BJ (cell line): ENCODE data around the gene LSM12. TPM values are rescaled to one million over a fixed set of nuclear protein-coding genes. Genes with fewer than 3 reads are reported as not detected.

Source experiments
- CTCF ChIA-PET: fragments of 350-600 bp; formaldehyde crosslinking; extraction: SDS; loops from one replicate; lab custom pipeline; 2021; ENCODE audit warnings: antibody characterized with exemption, inconsistent platforms; lab: Yijun Ruan, JAX
- POLR2A ChIA-PET: fragments of 300-600 bp; sonication (Branson Sonifier 250); formaldehyde crosslinking; extraction: SDS; loops from one replicate; lab custom pipeline; 2021; ENCODE audit warnings: antibody characterized with exemption; lab: Charles Lee
- DNase-seq: peaks from one replicate; pipeline ENCODE4 v3.0.0-alpha.2; 2011; ENCODE audit warnings: low read depth
- H3K27me3 ChIP-seq: 2 replicates; pipeline ENCODE4 v1.6.0; 2011; ENCODE audit warnings: low read length; ENCODE audit not compliant: control insufficient read depth, insufficient read depth
- H3K36me3 ChIP-seq: 2 replicates; pipeline ENCODE4 v1.5.1; 2011; ENCODE audit warnings: low read length; ENCODE audit not compliant: control insufficient read depth, insufficient read depth
- H3K4me3 ChIP-seq: 2 replicates; pipeline ENCODE4 v1.5.1; 2011; ENCODE audit warnings: low read depth, mild to moderate bottlenecking, control low read depth, low read length
- CTCF ChIP-seq: IDR thresholded peaks from 2 replicates; pipeline ENCODE4 v1.5.1; 2011; ENCODE audit warnings: low read depth, mild to moderate bottlenecking, control low read depth, inconsistent platforms, low read length, moderate library complexity; ENCODE audit not compliant: insufficient read depth
- polyA plus RNA-seq: library from polyadenylated mRNA; depleted of rRNA; stranded (reverse); fragments of >200 nt; gene quantifications from 2 replicates; pipeline ENCODE4 v1.2.3, GENCODE V29; 2011

The LSM12 gene
- polyA plus RNA-seq, 1 experiment = 36.3 TPM

GRCh38 chr17:44081681-44082080 lies 15.2 kb upstream of the LSM12 start:
- CTCF ChIA-PET = no interaction called here
- Histone ChIP-seq H3K27me3 (no peaks in the 10 kb centered on the region), H3K36me3 (peaks cover 53% of the 10 kb centered on the region), H3K4me3 (no peak overlapping the region)
- POLR2A ChIA-PET = no interaction called here
- no peak for DNase-seq
- no peak for TF ChIP-seq CTCF

GRCh38 chr17:44079877-44080821 lies 13.7 kb upstream of the LSM12 start:
- no peak for TF ChIP-seq CTCF
- ChIA-PET POLR2A (no interaction called here), CTCF (no interaction called here)
- no peak for DNase-seq
- Histone ChIP-seq H3K27me3 (no peaks in the 10 kb centered on the region), H3K4me3 (no peak overlapping the region), H3K36me3 (peaks cover 58% of the 10 kb centered on the region)

DNA sequence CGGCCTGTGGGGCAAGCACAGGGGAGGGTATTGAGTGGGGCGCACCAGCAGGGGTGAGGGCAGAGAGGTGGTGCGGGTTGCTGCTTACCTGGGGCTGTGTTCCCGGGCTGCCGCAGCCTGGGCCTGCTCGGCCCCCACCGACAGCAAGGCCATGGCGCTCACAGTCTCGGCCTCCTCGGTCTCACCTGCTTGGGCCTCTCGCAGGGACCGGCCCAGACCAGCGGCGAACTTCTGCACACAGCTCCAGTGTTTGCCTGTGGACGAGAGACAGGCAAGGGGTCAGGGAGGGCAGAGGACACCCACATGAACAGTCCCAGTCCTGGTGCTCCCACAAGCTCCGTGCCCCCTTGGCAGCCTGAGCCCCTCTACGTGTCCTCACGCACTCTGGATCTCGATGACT lies 11.9 kb upstream of the LSM12 start:
- CTCF ChIA-PET = interaction anchor here (0.8 to 0.9 kb wide), 2 partner anchors 37 to 135 kb away, joined by 3 read pairs; no protein-coding TSS in a partner anchor
- H3K27me3 ChIP-seq = no peaks in the 10 kb centered on the region
- H3K36me3 ChIP-seq = peaks cover 59% of the 10 kb centered on the region
- no peak for DNase-seq
- no peak overlapping the region for H3K4me3 ChIP-seq
- no peak for TF ChIP-seq CTCF
- POLR2A ChIA-PET = no interaction called here

DNA sequence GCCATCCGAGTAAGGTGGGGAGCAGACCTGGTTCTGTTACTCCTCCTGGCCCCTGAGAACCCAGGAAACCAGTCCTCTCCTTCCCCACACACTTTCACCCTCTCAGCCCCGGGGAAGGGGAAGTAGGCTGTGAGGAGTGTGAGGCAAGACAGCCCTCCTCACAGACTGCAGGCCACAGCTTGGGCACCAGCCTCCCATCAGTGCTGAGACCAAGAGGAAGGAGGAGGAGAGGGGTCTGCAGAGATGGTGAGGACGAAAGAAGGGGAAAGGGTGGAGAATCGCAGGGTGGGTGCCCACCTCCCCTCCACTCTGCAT lies 11.1 kb upstream of the LSM12 start:
- Histone ChIP-seq H3K4me3 (no peak overlapping the region), H3K27me3 (no peaks in the 10 kb centered on the region), H3K36me3 (peaks cover 54% of the 10 kb centered on the region)
- ChIA-PET POLR2A (no interaction called here), CTCF (no interaction called here)
- no peak for DNase-seq
- TF ChIP-seq CTCF = no peak

- no peak overlapping the region for H3K4me3 ChIP-seq
- CTCF ChIA-PET = no interaction called here
- peaks cover 49% of the 10 kb centered on the region for H3K36me3 ChIP-seq
- POLR2A ChIA-PET = no interaction called here
- H3K27me3 ChIP-seq = no peaks in the 10 kb centered on the region
- no peak for DNase-seq
- no peak for TF ChIP-seq CTCF
Observed at GRCh38 chr17:44076716-44077594, 10.5 kb upstream of the LSM12 start.
